Putamen (tissue), 1 donor: ENCODE results near the gene RMND1.
"Not testable (repeated sequence)": the region's sequence is repeated elsewhere in the genome, so short reads cannot be mapped to it uniquely, and the experiment has no call there.

ENCODE experiments used
- DNase-seq: peaks from one replicate; pipeline ENCODE4 v3.0.0-alpha.2; 2016; ENCODE audit warnings: low spot score

RMND1 gene

DNA sequence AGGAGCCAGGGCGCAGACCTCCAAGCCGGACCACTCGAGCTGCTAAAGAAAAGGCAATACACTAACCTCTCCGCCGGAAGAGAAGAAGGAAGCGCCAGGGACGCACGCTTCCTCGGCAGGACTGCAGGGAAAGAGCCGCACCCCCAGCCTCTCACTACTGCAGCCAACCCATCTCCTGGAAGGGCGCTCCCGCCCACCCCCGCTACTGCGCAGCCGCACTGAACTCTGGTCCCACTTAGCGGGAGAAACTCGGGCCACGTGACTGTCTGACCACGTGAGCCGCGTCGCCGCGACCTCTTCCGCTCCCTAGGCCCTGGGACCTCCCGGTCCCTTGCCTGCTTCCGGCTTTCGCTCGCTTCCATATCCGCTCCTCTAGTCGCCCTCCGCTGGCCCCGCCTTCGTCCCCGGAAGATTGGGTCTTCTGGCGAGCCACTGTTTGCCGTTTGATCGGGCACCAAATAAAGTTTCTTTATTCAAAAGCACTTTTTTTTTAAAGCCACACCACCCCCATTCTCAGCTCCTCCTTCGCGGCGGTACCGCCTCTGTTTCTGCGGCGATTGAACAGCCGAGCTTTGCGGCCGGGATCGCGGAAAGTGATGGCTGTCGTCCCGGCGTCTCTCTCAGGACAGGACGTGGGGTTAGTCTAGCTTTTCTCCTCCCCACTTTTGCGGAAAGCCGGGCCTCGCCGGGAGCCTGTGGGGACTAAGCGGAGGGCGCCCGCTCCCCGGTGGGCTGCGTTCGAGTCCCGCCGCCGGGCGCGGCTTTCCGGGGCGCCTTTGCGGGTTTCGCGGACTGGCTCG, at the start of gene RMND1:
Gene RMND1 (minus strand): TSS at position 177 of the 800 bp plus-strand sequence. CDS start 6,315 bp downstream, outside the sequence.
- peak; percentile 100 for DNase-seq

GRCh38 chr6:151499551-151499950, 47.6 kb upstream of the RMND1 start:
- DNase-seq: no peak

DNA sequence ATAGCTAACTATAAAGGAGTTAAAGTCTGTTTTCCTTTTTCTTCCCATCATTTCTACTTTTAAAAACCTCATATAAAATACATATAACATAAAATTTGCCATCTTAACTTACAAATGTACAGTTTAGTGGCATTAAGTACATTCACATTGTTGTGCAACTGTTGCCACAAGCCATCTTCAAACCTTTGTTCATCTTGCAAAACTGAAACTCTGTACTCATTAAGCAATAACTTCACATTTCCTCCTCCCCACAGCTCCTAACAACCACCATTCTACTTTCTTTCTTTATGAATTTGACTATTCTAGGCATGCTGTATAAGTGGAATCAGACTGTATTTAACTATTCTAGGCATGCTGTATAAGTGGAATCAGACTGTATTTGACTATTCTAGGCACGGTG, 46.4 kb upstream of the RMND1 start:
- DNase-seq: no peak

- DNase-seq: no peak
These were observed 46.0 kb upstream of the RMND1 start for GRCh38 chr6:151497905-151498304.

- no peak for DNase-seq
These were observed 43.5 kb upstream of the RMND1 start for GRCh38 chr6:151495380-151495779.

DNA sequence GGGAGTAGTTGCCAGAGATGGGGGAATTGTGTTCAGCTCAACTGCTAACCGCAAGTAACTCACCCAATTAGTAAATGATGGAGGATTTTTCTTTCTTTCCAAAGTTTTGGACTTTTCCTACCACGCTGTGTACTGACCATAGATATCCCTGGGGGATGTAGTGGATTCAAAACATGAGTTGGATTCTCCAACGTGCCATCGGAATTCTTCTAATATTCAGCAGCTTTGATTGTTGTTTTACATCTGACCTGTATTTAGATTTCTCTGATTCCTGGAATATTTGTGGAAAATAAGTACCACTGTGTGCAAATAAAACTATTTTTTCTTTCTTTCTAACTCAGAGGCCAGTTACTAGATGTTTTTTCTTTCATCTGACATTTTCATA, 43.0 kb upstream of the RMND1 start:
- DNase-seq: no peak

DNA sequence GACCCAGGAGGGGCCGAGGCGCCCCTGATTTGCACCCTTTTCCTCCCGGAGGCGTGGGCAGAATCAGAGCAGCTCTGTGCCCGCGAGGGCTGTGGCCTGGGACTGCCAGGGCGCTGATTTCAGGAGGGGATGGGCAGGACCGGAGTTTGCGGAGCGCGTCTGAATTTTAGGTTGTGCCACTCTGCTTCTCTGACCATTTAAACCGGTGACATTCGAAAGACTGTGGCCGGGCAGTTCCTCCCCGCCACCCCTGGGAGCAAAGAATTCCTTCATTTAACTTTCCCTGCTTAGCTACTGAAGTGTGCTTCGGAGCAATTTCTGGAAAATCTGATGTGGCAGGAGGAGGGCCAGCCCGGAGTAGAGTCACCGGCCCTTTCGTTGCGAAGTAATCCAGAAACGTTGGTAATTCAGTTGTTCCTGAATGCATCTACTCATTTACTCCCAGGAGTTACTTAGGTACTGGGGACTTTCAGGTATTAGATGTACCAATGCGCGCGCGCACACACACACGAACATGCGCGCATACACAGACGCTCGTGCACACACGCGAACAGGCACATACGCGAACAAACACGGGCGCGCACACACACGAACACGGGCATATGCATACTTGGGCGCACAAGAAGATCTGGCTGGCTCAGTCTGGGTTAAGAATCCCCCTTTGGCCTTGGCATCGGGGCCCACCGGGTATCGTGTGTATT, 42.5 kb upstream of the RMND1 start:
- DNase-seq: peak; percentile 52

DNA sequence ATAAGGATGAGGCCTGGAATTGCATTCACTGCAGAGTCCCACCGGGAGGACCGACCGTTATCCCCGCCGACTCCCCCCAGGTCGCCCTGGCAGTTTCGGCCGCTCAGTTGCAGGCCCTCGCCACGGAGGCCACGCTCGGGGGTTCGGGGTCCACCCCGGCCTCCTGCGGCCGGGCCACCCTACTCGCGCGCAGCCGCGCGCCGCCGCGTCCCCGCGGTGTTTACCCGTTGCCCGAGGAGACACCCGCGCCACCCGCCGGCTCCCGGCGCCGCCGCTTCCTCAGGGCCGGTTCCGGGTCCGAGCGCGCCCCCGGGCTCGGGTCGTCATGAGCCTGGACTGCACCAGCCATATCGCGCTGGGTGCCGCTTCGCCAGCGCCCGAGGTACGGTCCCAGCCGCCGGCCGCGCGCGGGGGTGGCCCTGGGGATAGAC, 41.9 kb upstream of the RMND1 start, which contains the start of gene CCDC170:
Gene CCDC170 (plus strand): TSS at position 214 of the 431 bp plus-strand sequence. CDS start 112 bp downstream, at position 326.
- DNase-seq: no peak

GRCh38 chr6:151493161-151493803, 41.4 kb upstream of the RMND1 start:
- no peak for DNase-seq

- no peak for DNase-seq
These were observed 39.1 kb upstream of the RMND1 start for GRCh38 chr6:151490996-151491395.

DNA sequence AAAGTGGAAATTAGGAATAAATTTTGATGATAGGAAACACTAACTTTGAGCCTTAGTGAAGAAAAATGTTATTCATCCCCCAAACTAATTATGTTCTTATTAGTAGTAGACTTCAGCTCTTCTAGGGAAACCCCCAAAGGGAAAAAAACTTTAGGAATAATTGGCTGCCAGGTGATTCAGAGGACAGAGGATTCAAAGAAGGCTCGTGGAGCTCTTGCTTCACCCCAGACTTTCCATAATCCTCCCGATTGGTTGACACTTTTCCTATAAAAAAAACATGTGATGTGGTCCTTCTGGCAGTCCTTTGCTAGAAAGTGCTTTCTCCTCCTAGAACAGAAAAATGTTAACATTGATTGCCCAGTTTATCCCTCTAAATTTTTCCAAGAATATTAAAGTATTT, 36.3 kb upstream of the RMND1 start:
- DNase-seq: no peak

DNA sequence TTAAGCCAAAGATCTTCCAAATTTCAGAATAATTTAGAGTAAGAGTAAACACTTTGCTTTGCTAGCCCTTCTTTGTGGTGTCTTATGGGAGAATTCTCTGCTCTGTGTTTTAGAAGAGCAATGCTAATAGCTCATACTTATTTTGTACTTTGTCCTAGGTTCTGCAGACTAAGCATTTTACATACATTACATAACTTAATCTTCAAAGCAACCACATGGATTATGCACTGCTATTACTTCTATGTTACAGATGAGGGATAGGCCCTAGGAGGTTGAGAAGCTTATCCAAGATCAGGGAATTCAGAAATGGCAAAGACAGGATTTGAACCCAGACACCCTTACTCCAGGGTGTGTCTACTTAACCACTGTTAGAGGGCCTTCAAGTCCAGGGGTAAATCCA, 32.1 kb upstream of the RMND1 start:
- no peak for DNase-seq

- DNase-seq: no peak
These were observed 30.4 kb upstream of the RMND1 start for GRCh38 chr6:151482290-151482689.

- DNase-seq: no peak
These were observed 29.9 kb upstream of the RMND1 start for GRCh38 chr6:151481786-151482185.

- DNase-seq: no peak
These were observed 26.7 kb upstream of the RMND1 start for GRCh38 chr6:151478670-151479069.

DNA sequence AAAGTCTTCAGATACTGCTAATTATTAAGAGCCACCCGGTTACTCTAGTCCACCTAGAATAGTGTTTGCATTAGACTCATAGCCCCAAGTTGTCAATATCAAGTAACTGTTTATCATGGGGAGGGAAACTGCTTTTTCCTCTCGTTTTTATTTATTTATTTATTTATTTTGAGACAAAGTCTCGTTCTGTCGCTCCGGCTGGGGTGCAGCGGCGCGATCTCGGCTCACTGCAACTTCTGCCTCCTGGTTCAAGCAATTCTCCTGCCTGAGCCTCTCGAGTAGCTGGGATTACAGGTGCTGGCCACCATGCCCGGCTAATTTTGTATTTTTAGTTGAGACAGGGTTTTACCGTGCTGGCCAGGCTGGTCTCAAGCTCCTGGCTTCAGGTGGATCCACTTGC, 25.8 kb upstream of the RMND1 start:
- no peak for DNase-seq

DNA sequence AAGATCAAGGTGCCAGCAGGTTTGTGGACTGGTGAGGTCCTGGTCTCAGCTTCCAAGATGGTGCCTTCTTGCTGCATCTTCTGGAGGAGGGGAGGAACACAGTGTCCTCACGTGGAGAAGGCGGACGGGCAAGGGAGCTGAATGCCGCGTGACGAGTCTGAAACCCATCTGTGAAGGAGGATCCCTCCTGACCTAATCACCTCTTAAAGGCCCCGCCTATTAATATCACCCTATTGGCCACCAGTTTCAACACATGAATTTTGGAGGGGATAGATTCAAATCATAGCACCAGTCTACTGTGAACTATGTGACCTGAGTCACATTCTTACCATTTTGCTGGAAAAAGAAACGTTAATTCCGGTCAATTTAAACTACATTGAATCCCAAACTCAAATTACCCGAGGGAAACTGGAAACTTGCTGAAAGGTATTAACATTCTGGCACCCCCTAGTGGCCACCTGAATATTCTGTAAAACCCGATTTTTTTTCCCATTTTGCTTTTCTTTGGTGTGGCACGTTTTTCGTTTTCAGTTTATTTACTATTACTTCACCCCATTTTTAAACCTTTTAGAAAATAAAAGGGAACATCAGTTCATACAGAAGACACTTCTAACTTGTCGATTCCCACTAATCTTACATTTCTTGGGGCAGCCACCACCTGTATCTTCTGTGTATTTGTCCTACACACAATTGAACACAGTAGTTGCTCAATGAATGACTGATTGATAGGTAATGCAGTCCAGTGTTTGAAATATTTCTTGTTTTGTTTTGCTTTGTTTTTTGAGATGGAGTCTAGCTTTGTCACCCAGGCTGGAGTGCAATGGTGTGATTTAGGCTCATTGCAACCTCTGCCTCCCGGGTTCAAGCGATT, 24.0 kb upstream of the RMND1 start:
- no peak for DNase-seq

- no peak for DNase-seq
These were observed 12.8 kb upstream of the RMND1 start for GRCh38 chr6:151464702-151465101.

DNA sequence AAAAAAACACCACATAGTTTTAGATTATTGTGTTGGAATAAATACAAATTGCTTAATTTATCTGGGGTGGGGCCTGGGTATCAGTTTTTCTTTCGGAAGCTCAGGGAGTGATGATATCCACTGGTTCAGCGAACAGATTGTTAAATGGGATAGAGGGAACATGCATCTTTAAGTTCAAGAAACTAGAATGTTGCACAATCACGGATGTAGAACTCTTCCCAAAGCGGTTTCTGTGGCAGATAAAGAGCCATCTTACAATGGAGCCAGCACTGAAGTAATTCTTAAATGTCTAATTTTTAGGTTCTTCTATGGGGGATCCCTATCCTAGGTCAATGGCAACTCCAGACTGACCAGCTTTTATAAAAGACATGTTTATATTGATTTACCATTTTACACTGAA, 9.7 kb upstream of the RMND1 start:
- no peak for DNase-seq

DNA sequence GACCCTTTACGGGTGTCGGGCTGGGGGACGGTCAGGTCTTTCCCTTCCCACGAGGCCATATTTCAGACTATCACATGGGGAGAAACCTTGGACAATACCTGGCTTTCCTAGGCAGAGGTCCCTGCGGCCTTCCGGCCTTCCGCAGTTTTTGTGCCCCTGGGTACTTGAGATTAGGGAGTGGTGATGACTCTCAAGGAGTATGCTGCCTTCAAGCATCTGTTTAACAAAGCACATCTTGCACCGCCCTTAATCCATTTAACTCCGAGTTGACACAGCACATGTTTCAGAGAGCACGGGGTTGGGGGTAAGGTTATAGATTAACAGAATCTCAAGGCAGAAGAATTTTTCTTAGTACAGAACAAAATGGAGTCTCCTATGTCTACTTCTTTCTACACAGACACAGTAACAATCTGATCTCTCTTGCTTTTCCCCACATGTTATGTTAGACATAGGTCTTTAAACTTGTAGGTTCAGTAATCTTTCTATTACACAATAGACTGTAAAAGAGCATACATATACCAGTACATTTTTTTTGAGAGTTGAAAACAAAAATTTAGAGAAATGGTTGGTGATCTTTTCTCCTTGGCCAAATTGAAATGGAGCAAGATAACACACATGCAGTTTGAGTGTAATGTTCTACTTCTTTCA, 3.9 kb upstream of the RMND1 start:
- DNase-seq: not testable (repeated sequence)

- DNase-seq: no peak
These were observed 963 bp upstream of the RMND1 start for GRCh38 chr6:151452750-151453427.
